ENCODE measurements around the gene CXCL9.
A peak's percentile ranks its signal among the peaks of the same experiment; 100 is the strongest.
"Not testable (repeated sequence)": the region's sequence is repeated elsewhere in the genome, so short reads cannot be mapped to it uniquely, and the experiment has no call there.

CXCL9 gene

GRCh38 chr4:76011700-76012387, 4.5 kb upstream of the CXCL9 start:
- peak; percentile 69 to 73 for DNase-seq

GRCh38 chr4:76011018-76011670, 3.8 kb upstream of the CXCL9 start:
- DNase-seq, result no peak

- DNase-seq, result no peak
Observed at GRCh38 chr4:76010576-76010975, 3.3 kb upstream of the CXCL9 start.

GRCh38 chr4:76009311-76009710, 2.0 kb upstream of the CXCL9 start:
- peak; percentile 48 to 72 for DNase-seq

GRCh38 chr4:76003620-76004019, 3.7 kb downstream of the CXCL9 start:
- no peak for DNase-seq

GRCh38 chr4:76003035-76003434, 4.3 kb downstream of the CXCL9 start:
- DNase-seq, result peak; percentile 67 to 87

- peak; percentile 53 to 61 for DNase-seq
Observed at GRCh38 chr4:76002176-76002575, 5.1 kb downstream of the CXCL9 start.

- DNase-seq, result peak; percentile 31 to 63
Observed at GRCh38 chr4:76001700-76002099, 5.6 kb downstream of the CXCL9 start.

GRCh38 chr4:76000279-76000678, 7.0 kb downstream of the CXCL9 start:
- no peak for DNase-seq

GRCh38 chr4:75998525-75999147, 8.7 kb downstream of the CXCL9 start:
- DNase-seq, result not testable (repeated sequence)

- DNase-seq, result no peak
Observed at GRCh38 chr4:75997946-75998345, 9.4 kb downstream of the CXCL9 start.

- no peak for DNase-seq
Observed at GRCh38 chr4:75997081-75997480, 10.2 kb downstream of the CXCL9 start.

- DNase-seq, result peak; percentile 50 to 89
Observed at GRCh38 chr4:75995727-75996126, 11.6 kb downstream of the CXCL9 start.

GRCh38 chr4:75992462-75992861, 14.8 kb downstream of the CXCL9 start:
- DNase-seq, result no peak

GRCh38 chr4:75989846-75990528, 17.3 kb downstream of the CXCL9 start:
- no peak for DNase-seq

GRCh38 chr4:75985116-75985515, 22.2 kb downstream of the CXCL9 start:
- DNase-seq, result no peak

- DNase-seq, result no peak
Observed at GRCh38 chr4:75980576-75980975, 26.7 kb downstream of the CXCL9 start.

GRCh38 chr4:75976177-75976576, 31.1 kb downstream of the CXCL9 start:
- no peak for DNase-seq

GRCh38 chr4:75973766-75974165, 33.5 kb downstream of the CXCL9 start:
- no peak for DNase-seq

GRCh38 chr4:75968084-75968483, 39.2 kb downstream of the CXCL9 start:
- DNase-seq, result no peak

- no peak for DNase-seq
Observed at GRCh38 chr4:75963558-75963957, 43.8 kb downstream of the CXCL9 start.

- not testable (repeated sequence) for DNase-seq
Observed at GRCh38 chr4:75962072-75962471, 45.2 kb downstream of the CXCL9 start.

- not testable (repeated sequence) for DNase-seq
Observed at GRCh38 chr4:75958546-75958945, 48.8 kb downstream of the CXCL9 start.

- DNase-seq, result not testable (repeated sequence)
Observed at GRCh38 chr4:75954811-75955210, 52.5 kb downstream of the CXCL9 start.

Data from inflammatory macrophage treated with lipopolysaccharide for 1 hour (primary cell).